WTC11 (cell line): ENCODE data around the gene TSPAN32.

Experiments
- CTCF ChIP-seq: fragments of 200-600 bp; IDR thresholded peaks from 2 replicates; pipeline ENCODE4 v1.8.0; 2022; ENCODE audit warnings: antibody characterized with exemption
- E2F5 ChIP-seq: sonication (generic); formaldehyde crosslinking; IDR thresholded peaks from 2 replicates; pipeline ENCODE4 v1.8.1; 2022; ENCODE audit warnings: mild to moderate bottlenecking, moderate library complexity, missing genetic modification reagents
- ZNF281 ChIP-seq: sonication (generic); formaldehyde crosslinking; IDR thresholded peaks from 2 replicates; pipeline ENCODE4 v1.8.0; 2023; ENCODE audit warnings: mild to moderate bottlenecking, missing genetic modification reagents
- TF ChIP-seq, protein P1 (sequence below): fragments of 250-450 bp; sonication (Bioruptor Pico); IDR thresholded peaks from 2 replicates; pipeline ENCODE4 v1.9.0; 2021; ENCODE audit warnings: mild to moderate bottlenecking

- TF ChIP-seq, protein P1, sequence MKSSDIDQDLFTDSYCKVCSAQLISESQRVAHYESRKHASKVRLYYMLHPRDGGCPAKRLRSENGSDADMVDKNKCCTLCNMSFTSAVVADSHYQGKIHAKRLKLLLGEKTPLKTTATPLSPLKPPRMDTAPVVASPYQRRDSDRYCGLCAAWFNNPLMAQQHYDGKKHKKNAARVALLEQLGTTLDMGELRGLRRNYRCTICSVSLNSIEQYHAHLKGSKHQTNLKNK (CRISPR knock-in tag), result no peak
- TF ChIP-seq E2F5 (no peak), CTCF (no peak), ZNF281 (CRISPR knock-in tag) (no peak)
These were observed 60.6 kb downstream of the TSPAN32 start for GRCh38 chr11:2362414-2362813.
